ENCODE results near the gene KCTD11.

KCTD11 gene

DNA sequence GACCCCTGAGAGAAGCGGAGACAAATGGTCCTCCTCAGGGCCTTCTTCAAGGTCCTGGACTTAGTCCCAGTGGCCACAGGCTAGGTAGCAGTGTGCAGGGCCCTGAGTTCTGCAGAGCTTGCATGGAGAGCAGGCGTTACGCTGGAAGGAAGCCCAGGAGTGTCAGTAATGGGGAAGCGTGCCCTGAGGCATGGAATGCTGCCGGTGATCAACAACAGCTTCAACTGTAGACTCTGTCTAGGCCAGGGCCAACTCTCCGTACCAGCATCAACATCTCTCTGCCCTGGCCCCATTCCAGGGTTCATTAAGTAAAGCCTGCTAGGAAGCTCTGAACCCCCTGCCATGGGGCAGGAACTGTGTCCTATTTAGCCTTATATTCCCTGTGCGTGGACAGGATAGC, 28.4 kb downstream of the KCTD11 start:
- no peak for DNase-seq

DNA sequence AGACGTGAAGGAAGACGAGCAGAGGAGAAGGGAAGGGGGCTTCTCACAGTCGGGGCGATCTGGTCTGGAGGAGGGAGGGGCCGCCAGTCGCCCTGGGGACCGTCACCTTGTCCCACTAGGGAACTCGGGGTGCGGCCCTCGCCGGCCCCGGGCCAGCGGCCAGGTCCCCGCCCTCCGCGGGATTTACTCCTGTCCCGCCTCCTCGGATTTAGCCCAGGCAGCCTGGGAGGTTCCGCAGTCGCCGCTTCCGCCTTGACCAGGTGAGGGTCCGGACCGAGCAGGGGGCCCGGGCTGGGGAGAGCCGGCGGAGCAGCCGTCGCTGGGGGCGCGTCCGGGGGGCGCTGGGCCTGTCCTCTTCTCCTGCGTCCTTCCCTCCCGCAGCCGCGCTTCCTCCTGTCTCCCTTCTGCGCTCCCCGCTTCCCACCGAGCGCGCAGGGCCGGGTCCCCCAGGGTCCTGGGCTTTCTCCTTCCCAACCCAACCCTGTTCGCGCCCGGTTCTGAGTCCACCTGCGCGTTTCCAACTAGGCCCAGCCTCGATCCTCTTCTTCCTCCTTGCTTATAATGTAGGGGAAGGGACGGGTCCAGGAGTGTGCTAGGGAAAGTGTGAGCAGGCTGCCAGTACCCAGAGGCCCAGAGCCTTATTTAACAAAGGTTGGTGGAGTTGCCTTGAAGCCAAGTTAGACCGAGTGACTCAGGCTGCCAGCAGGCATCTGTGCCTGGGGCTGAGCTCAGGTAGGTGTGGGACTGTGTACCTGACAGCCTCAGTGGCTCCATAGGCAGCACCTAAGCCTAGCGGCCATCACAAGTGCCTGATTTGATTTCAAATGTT, 29.1 kb downstream of the KCTD11 start, which contains the start of gene TNK1:
TSS of gene TNK1 (plus strand) at position 235 of the 829 bp plus-strand sequence. CDS start 1,838 bp downstream, outside the sequence.
- no peak for DNase-seq

GRCh38 chr17:7382901-7383300, 30.9 kb downstream of the KCTD11 start:
- no peak for DNase-seq

GRCh38 chr17:7383371-7383741, 31.4 kb downstream of the KCTD11 start:
- DNase-seq: no peak

DNA sequence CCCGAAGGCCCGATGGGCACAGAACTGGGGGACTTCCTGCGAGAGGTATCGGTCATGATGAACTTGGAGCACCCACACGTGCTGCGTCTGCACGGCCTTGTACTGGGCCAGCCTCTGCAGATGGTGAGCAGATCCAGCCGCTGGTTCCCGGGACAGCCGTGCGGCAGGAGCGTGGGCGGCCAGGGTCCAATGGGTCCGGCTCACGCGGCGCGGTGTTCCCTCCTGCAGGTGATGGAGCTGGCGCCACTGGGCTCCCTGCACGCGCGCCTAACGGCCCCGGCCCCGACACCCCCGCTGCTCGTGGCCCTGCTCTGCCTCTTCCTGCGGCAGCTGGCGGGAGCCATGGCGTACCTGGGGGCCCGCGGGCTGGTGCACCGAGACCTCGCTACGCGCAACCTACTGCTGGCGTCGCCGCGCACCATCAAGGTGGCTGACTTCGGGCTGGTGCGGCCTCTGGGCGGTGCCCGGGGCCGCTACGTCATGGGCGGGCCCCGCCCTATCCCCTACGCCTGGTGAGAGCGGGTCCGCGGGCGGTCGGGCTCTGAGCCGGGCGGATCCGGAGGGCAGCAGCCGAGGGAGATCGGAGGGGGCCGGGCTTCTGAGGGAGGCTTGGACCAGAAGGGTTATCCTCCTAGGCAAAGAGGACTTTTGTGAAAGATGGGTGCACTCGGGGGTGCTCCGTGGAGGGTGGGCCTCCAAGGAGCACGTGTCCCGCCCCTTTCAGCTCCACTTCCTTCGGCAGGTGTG, 32.0 kb downstream of the KCTD11 start:
- peak; percentile 76 to 86 for DNase-seq

DNA sequence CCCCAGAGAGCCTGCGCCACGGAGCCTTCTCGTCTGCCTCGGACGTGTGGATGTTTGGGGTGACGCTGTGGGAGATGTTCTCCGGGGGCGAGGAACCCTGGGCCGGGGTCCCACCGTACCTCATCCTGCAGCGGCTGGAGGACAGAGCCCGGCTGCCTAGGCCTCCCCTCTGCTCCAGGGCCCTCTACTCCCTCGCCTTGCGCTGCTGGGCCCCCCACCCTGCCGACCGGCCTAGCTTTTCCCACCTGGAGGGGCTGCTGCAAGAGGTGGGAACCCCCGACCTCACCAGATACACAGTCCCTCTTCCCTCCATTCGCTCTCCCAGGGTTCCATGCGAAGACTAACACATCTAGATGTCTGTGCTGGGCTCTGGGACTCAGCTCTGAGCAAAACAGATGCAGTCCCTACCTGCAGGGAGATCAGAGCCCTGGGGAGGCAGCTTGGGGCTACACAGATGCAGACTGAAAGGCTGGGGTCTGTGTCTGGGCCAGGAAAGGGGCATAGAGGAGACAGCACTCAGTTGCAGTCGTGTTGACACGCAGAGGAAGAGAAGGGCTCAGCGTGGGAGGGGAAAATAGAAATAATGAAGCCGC, 32.6 kb downstream of the KCTD11 start:
- DNase-seq: no peak

GRCh38 chr17:7388856-7389255, 36.9 kb downstream of the KCTD11 start:
- no peak for DNase-seq

DNA sequence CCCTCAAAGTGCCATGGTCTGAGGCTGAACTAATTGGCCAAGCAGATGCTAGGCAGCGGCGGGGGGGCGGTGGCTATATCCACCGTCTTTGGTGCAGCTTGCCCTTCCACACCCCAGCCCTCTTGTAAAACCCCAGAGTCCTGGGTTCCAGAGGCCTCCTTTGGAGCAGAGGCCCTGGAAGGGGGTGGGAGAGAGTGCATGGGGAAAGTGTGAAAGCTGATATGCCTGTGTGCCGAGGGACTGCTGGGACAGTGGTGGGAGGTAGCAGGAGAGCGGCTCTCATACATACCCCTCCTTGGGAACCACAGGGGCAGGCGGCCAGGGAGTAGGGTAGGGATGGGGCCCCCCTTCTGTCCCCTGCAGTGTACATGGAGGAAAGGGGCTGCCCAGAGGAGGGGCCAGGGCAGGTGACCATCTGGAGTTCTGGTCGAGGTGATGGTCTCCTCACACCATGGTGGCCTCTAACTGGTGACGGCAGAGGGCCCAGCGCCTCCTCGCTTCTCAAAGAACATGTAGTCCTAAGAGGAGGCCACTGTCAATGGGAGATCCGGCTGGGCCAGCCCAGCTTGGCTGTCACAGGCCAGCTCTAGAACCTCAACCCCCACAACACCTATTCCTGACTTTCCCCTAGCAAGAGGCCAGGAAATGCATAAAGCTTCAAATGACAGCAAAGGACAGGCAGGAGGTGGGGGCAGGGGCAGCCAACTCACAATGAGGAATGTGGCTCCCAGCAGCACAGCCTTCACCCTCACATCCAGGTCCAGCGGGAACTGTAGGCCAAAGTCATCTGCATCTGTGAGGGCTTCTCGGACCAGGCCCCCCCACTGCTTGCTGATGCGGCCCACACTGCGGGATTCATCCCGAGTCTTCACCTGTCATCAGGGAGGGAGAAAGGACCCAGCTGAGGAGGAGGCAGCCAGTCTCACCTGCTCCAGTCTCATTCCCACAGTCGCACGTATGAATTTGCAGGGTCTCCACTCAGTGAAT, 38.3 kb downstream of the KCTD11 start:
- DNase-seq: no peak

DNA sequence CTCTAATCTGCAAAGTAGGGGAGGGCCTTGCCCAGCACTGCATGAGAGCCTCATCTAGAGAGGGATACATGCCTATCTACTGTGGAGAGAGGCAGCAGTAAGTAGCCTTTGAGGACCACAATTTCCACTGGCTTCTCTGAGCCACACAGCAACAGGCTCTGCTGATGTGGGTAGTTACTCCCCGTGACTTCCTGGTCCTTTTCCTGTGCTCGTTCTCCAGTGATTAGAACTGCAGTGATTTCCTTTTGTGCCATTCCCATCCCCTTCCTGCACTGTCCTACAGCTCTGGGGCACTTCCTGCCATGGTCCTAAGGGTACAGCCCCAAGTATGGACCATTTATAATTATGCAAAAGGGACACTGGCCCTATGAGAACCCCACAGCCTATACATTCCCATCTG, 39.3 kb downstream of the KCTD11 start:
- no peak for DNase-seq

GRCh38 chr17:7392696-7393612, 41.0 kb downstream of the KCTD11 start:
- no peak for DNase-seq

GRCh38 chr17:7393613-7394451, 41.9 kb downstream of the KCTD11 start:
- DNase-seq: peak; percentile 76 to 81

GRCh38 chr17:7394452-7395191, 42.7 kb downstream of the KCTD11 start, which contains the start of gene PLSCR3:
PLSCR3 (minus strand) TSS chr17:7394525; CDS start chr17:7394110, 415 bp downstream.
- DNase-seq: peak; percentile 77 to 88

- no peak for DNase-seq
These were observed 44.2 kb downstream of the KCTD11 start for GRCh38 chr17:7396147-7396546.

- DNase-seq: no peak
These were observed 46.6 kb downstream of the KCTD11 start for GRCh38 chr17:7398612-7399011.

DNA sequence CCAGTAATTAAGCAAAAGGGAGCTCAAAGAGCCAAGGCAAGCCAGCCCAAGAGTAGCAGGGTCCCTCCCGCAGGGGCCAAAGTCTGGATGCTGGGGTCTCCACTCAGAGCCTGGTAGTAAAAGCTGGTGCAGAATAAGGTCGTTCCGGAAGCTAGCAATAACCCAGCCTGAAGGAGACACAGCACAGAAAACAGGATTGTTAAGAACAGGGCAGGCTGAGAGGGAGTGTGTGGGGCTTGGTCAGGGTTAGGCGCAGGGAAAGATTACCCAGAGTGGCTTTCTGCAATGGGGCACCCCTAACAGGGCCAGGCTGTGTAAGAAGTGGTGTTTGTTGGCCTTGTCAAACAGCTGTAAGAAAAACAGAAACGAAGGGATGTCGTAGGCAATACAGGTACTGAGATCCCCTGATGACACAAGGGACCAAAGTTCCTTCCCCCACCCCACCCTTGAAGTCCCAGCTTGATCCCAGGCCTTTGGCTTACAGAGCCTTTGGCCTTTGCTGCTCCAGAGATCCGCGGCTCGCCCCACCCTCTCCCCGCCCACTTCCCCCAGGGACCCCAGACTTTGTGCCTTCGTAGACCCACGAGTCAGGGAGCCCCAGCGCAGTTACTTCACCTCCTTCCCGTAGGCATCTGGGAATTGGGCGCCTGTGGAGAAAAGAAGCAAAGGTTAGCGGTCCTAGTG, 51.2 kb downstream of the KCTD11 start:
- DNase-seq: peak in 1 of 2 donors; percentile 23

- DNase-seq: no peak
These were observed 51.7 kb downstream of the KCTD11 start for GRCh38 chr17:7403727-7403976.

- peak; percentile 97 to 98 for DNase-seq
These were observed 52.2 kb downstream of the KCTD11 start, which contains the start of gene TMEM256 for GRCh38 chr17:7403977-7404736. TMEM256 (minus strand) TSS chr17:7404097; CDS start chr17:7404084, 13 bp downstream.
